GM19099 (cell line): Measurements from ENCODE around the gene FTH1.

Source experiments
- POLR2A ChIP-seq: IDR thresholded peaks from 3 replicates; pipeline ENCODE4 v1.6.1; 2011; ENCODE audit warnings: low read depth; ENCODE audit not compliant: insufficient read length; ENCODE audit errors: extremely low read depth

The FTH1 gene

GRCh38 chr11:61960532-61960931, 6.9 kb downstream of the FTH1 start:
- TF ChIP-seq POLR2A: no peak

- no peak for TF ChIP-seq POLR2A
These were observed 7.8 kb downstream of the FTH1 start for GRCh38 chr11:61959678-61960077.

- no peak for TF ChIP-seq POLR2A
These were observed 8.3 kb downstream of the FTH1 start for GRCh38 chr11:61959114-61959513.

GRCh38 chr11:61958590-61958989, 8.8 kb downstream of the FTH1 start:
- no peak for TF ChIP-seq POLR2A

GRCh38 chr11:61957021-61957770, 10.2 kb downstream of the FTH1 start:
- no peak for TF ChIP-seq POLR2A

- TF ChIP-seq POLR2A: no peak
These were observed 11.0 kb downstream of the FTH1 start for GRCh38 chr11:61956191-61957020.

- TF ChIP-seq POLR2A: no peak
These were observed 11.9 kb downstream of the FTH1 start for GRCh38 chr11:61955422-61956135.

- no peak for TF ChIP-seq POLR2A
These were observed 12.5 kb downstream of the FTH1 start for GRCh38 chr11:61954851-61955421.

GRCh38 chr11:61954106-61954850, 13.2 kb downstream of the FTH1 start:
- no peak for TF ChIP-seq POLR2A

- TF ChIP-seq POLR2A: no peak
These were observed 14.6 kb downstream of the FTH1 start for GRCh38 chr11:61952882-61953281.

- TF ChIP-seq POLR2A: no peak
These were observed 15.8 kb downstream of the FTH1 start for GRCh38 chr11:61951484-61952135.

- no peak for TF ChIP-seq POLR2A
These were observed 17.3 kb downstream of the FTH1 start, which contains the start of gene BEST1 for GRCh38 chr11:61950035-61950547. Gene BEST1, plus strand, starts transcription at chr11:61950351. Its CDS starts 1,456 bp downstream, at chr11:61951807.

- TF ChIP-seq POLR2A: no peak
These were observed 18.0 kb downstream of the FTH1 start for GRCh38 chr11:61949169-61950034.
